Endodermal cell (in vitro differentiated cells): ENCODE results near the gene FER1L5. TPM values are rescaled to one million over a fixed set of nuclear protein-coding genes. Genes with fewer than 3 reads are reported as not detected.

Source experiments
- DNase-seq: peaks from one replicate; pipeline ENCODE4 v3.0.0-alpha.2; 2017
- H3K27ac ChIP-seq: 2 replicates; pipeline ENCODE4 v1.5.1; 2013; ENCODE audit warnings: mild to moderate bottlenecking, low read depth, low read length, moderate library complexity
- H3K27me3 ChIP-seq: 2 replicates; pipeline ENCODE4 v1.6.1; 2013; ENCODE audit warnings: mild to moderate bottlenecking, low read length, moderate library complexity; ENCODE audit not compliant: insufficient read depth, control insufficient read depth, poor library complexity, severe bottlenecking
- H3K36me3 ChIP-seq: 2 replicates; pipeline ENCODE4 v1.7.0; 2013; ENCODE audit warnings: mild to moderate bottlenecking, low read length, moderate library complexity; ENCODE audit not compliant: control insufficient read depth, insufficient read depth
- H3K4me1 ChIP-seq: one replicate; pipeline ENCODE4 v1.7.0; 2013; ENCODE audit warnings: low read length; ENCODE audit not compliant: control insufficient read depth, insufficient read depth
- H3K4me3 ChIP-seq: 2 replicates; pipeline ENCODE4 v1.5.1; 2013; ENCODE audit warnings: mild to moderate bottlenecking, low read length, moderate library complexity
- H3K9ac ChIP-seq: 2 replicates; pipeline ENCODE4 v1.6.1; 2013; ENCODE audit warnings: mild to moderate bottlenecking, low read length, moderate library complexity; ENCODE audit not compliant: poor library complexity, severe bottlenecking; ENCODE audit errors: extremely low read depth
- H3K9me3 ChIP-seq: 2 replicates; pipeline ENCODE4 v1.6.1; 2013; ENCODE audit warnings: mild to moderate bottlenecking, low read length, moderate library complexity; ENCODE audit not compliant: control insufficient read depth
- H3K27ac Mint-ChIP-seq: 2 replicates; pipeline ENCODE4 v1.8.0; 2020; ENCODE audit warnings: mixed read lengths
- H3K27me3 Mint-ChIP-seq: 2 replicates; pipeline ENCODE4 v1.8.0; 2021; ENCODE audit warnings: mild to moderate bottlenecking, mixed read lengths; ENCODE audit not compliant: insufficient read depth
- H3K36me3 Mint-ChIP-seq: 2 replicates; pipeline ENCODE4 v1.8.0; 2020; ENCODE audit warnings: low read depth, mixed read lengths
- H3K4me1 Mint-ChIP-seq: 2 replicates; pipeline ENCODE4 v1.8.0; 2020; ENCODE audit warnings: mixed read lengths
- H3K4me3 Mint-ChIP-seq: 2 replicates; pipeline ENCODE4 v1.8.0; 2020; ENCODE audit warnings: mild to moderate bottlenecking, moderate library complexity, mixed read lengths
- H3K9me3 Mint-ChIP-seq: 2 replicates; pipeline ENCODE4 v1.8.0; 2020; ENCODE audit warnings: mild to moderate bottlenecking, mixed read lengths
- WGBS, 2 experiments: methylation state at CpG; one replicate each; pipeline versions ENCODE4 v1.1.5 to v1.1.7; 2013; ENCODE audit warnings: missing lambda C conversion rate in 2 of 2, mixed read lengths in 1 of 2; ENCODE audit not compliant: insufficient coverage in 1 of 2, insufficient read length in 1 of 2; 5-methylcytosine and 5-hydroxymethylcytosine counted together
- total RNA-seq, 2 donors: library from RNA; stranded (reverse); fragmentation: NEBNext Ultra II Directional in 1 of 2; extraction: Animal tissue kit (Norgen Biotek cat#: 25700) in 1 of 2; gene quantifications; 2 replicates in 1 of 2; 3 replicates in 1 of 2; pipeline ENCODE4 v1.2.1, GENCODE V29; 2021
- TF ChIP-seq, protein P1 (sequence below): fragments of 200-600 bp; sonication (generic); conservative IDR thresholded peaks from 2 replicates; pipeline ENCODE4 v1.5.0; 2021; ENCODE audit warnings: antibody characterized with exemption, mild to moderate bottlenecking

The FER1L5 gene
- total RNA-seq, 2 donors from 2014 or later, result 0.35 to 1.7 TPM

DNA sequence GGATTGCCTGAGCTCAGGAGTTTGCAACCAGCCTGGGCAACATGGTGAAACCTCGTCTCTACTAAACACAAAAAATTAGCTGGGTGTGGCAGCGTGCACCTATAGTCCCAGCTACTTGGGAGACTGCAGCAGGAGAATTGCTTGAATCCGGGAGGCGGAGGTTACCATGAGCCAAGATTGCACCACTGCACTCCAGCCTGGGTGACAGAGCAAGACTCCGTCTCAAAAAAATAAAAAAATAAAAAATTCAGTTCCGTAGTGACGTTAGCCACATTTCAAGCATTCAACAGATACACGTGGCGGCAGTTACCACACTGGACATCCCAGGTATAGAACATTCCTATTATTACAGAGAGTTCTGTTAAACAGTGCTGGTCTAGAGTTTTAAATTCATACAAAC, 8.9 kb upstream of the FER1L5 start:
- no peak overlapping the region for H3K4me3 Mint-ChIP-seq
- H3K9ac ChIP-seq, result no peak overlapping the region
- WGBS, 2 experiments, result 89 to 95% methylated on average over 8 to 9 of the region's 9 CpGs
- peaks cover 15% of the 10 kb centered on the region for H3K4me1 Mint-ChIP-seq
- H3K27ac Mint-ChIP-seq, result no peak overlapping the region
- peaks cover 47% of the 10 kb centered on the region for H3K36me3 Mint-ChIP-seq
- H3K4me1 ChIP-seq, result peaks cover 7% of the 10 kb centered on the region
- no peak overlapping the region for H3K27ac ChIP-seq
- H3K36me3 ChIP-seq, result peaks cover 62% of the 10 kb centered on the region
- no peak overlapping the region for H3K4me3 ChIP-seq
- H3K27me3 Mint-ChIP-seq, result no peaks in the 10 kb centered on the region
- TF ChIP-seq, protein P1, sequence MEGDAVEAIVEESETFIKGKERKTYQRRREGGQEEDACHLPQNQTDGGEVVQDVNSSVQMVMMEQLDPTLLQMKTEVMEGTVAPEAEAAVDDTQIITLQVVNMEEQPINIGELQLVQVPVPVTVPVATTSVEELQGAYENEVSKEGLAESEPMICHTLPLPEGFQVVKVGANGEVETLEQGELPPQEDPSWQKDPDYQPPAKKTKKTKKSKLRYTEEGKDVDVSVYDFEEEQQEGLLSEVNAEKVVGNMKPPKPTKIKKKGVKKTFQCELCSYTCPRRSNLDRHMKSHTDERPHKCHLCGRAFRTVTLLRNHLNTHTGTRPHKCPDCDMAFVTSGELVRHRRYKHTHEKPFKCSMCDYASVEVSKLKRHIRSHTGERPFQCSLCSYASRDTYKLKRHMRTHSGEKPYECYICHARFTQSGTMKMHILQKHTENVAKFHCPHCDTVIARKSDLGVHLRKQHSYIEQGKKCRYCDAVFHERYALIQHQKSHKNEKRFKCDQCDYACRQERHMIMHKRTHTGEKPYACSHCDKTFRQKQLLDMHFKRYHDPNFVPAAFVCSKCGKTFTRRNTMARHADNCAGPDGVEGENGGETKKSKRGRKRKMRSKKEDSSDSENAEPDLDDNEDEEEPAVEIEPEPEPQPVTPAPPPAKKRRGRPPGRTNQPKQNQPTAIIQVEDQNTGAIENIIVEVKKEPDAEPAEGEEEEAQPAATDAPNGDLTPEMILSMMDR, result no peak
- no peaks in the 10 kb centered on the region for H3K27me3 ChIP-seq
- H3K9me3 Mint-ChIP-seq, result no peaks in the 10 kb centered on the region
- no peaks in the 10 kb centered on the region for H3K9me3 ChIP-seq
- DNase-seq, result no peak

DNA sequence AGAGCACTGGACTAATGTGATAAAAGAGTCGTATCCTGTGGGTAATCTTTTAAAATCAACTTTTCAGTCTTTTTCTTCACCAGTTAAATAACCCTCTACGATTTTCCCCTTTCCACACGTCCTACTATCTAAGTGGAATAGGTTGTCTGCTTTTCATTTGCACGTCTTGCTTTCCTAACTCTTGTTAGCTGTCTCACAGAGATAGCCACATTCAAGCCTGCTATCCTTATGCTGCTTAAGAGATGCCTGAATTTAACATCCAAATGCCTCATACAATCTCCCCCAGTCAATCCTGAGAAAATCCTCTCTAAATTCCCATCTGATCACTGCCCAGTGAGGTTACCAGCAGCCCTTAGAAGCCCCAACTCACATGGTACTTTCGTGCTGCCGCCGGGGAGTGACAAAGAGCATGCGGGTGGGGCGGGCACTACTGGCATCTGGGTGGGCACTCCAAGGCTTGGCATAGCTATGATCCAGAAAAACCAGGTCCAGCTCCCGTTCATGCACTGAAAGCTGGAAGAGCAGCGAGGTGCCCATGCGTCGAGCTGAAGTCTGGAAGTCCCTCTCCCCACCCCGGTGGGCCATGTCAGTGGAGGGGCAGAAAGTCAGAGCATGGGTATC, 5.9 kb upstream of the FER1L5 start:
- H3K27ac Mint-ChIP-seq, result no peak overlapping the region
- Histone ChIP-seq H3K9ac (peak overlapping the region; percentile 74), H3K4me1 (peaks cover 7% of the 10 kb centered on the region), H3K27ac (no peak overlapping the region), H3K27me3 (no peaks in the 10 kb centered on the region), H3K9me3 (no peaks in the 10 kb centered on the region), H3K36me3 (peaks cover 35% of the 10 kb centered on the region), H3K4me3 (peak overlapping the region; percentile 98)
- 89 to 91% methylated on average over 9 to 14 of the region's 14 CpGs for WGBS, 2 experiments
- TF ChIP-seq, protein P1, result no peak
- peak overlapping the region; percentile 86 for H3K4me3 Mint-ChIP-seq
- peaks cover 15% of the 10 kb centered on the region for H3K4me1 Mint-ChIP-seq
- DNase-seq, result no peak
- H3K27me3 Mint-ChIP-seq, result peaks cover 8% of the 10 kb centered on the region
- no peaks in the 10 kb centered on the region for H3K9me3 Mint-ChIP-seq
- H3K36me3 Mint-ChIP-seq, result peaks cover 18% of the 10 kb centered on the region

DNA sequence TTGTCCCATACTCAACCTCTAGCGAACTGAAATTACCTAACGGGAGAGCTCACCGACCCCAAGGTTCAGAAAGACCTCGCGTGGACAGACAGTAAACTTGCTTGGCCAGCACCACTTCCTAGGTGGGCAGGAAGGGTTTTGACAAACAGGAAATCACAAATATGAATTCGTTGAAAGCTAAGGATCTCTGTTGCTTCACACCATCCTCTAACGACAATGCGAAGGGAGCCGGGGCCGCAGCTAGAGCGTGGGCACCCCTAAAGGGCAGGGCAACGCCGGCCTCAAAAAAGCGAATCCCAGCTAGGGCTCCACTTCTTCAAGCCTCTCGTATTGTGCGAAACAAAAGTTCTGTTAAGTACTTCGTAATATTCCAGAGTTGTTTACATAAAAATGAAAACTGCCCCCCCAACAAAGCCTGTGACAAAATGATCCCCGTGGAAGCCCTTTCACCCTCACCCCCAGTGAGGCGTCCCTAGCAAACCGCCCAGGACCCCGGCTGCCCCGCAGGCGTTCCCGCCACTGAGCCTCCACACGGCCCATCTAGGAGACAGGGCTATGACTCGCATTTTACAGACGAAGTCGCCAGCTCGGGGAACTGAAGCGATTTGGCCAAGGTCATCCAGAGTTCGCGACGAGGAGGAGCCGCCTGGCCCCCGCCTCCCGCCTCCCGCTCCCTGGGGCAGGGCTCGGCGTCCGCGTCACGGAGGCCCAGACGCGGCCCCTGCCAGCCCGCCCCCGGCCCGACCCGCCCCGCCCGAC, 5.0 kb upstream of the FER1L5 start:
- Histone ChIP-seq H3K27ac (no peak overlapping the region), H3K4me3 (peak overlapping the region; percentile 98), H3K9me3 (no peaks in the 10 kb centered on the region), H3K36me3 (peaks cover 28% of the 10 kb centered on the region), H3K9ac (peak overlapping the region; percentile 74), H3K27me3 (no peaks in the 10 kb centered on the region), H3K4me1 (peaks cover 7% of the 10 kb centered on the region)
- TF ChIP-seq, protein P1, result no peak
- peak; percentile 90 for DNase-seq
- Mint-ChIP-seq H3K27me3 (peaks cover 8% of the 10 kb centered on the region), H3K9me3 (no peaks in the 10 kb centered on the region), H3K36me3 (peaks cover 18% of the 10 kb centered on the region), H3K27ac (peak overlapping the region; percentile 87), H3K4me3 (peak overlapping the region; percentile 86), H3K4me1 (peaks cover 15% of the 10 kb centered on the region)
- WGBS, 2 experiments, result 2 to 3% methylated on average over 32 to 50 of the region's 50 CpGs
